Measurements from ENCODE around the gene PDZRN3. TPM values are rescaled to one million over a fixed set of nuclear protein-coding genes. Genes with fewer than 3 reads are reported as not detected.

PDZRN3 gene
- total RNA-seq, 1 donor from 2014 or later: 75.9 TPM

- Histone ChIP-seq H3K4me3 (no peak overlapping the region), H3K27me3 (no peaks in the 10 kb centered on the region), H3K36me3 (no peaks in the 10 kb centered on the region), H3K27ac (no peak overlapping the region), H3K9me3 (no peaks in the 10 kb centered on the region), H3K4me1 (peaks cover 9% of the 10 kb centered on the region)
- intact Hi-C loops (cut with DNase I): no loop called here
- TF ChIP-seq POLR2AphosphoS5 (IDR thresholded peaks at IDR 0.05; ENCODE audit: insufficient read depth in 1 of 2, low read depth in 1 of 2): no peak
- no peak for TF ChIP-seq CTCF (IDR thresholded peaks at IDR 0.05)
- TF ChIP-seq POLR2A (IDR thresholded peaks at IDR 0.05): no peak
- no peak for DNase-seq (ENCODE audit: extremely low spot score in 2 of 2)
Observed at GRCh38 chr3:73536952-73537351, 87.8 kb downstream of the PDZRN3 start.

DNA sequence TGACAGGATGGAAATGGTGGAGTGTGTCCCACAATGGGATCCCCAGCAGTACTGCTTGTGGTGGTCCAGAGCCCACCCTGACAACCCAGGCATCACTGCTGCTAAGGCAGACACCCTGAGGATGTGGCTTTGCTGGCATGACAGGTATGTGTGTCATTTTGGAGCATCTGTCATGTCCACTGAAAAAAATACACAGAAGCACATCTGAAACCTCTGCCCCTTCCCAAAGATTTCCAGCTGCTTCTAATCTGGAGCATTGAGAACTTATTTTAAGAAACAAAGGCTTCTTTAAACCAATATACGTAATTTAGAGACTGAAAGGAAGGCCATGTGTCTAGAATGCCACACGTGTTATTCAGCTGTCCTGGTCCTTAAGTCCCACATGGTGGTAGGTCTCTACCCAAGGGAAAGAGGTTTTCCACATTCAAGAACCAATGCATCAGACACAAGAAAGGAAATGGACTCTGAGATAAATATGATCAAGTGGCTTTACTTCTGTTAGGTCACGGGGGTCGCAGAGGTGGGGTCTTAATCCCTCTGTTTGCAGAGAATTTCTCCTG lies 88.3 kb downstream of the PDZRN3 start:
- Histone ChIP-seq H3K4me3 (no peak overlapping the region), H3K36me3 (no peaks in the 10 kb centered on the region), H3K4me1 (peaks cover 9% of the 10 kb centered on the region), H3K27me3 (no peaks in the 10 kb centered on the region), H3K9me3 (no peaks in the 10 kb centered on the region), H3K27ac (no peak overlapping the region)
- TF ChIP-seq POLR2A (IDR thresholded peaks at IDR 0.05): no peak
- no peak for TF ChIP-seq CTCF (IDR thresholded peaks at IDR 0.05)
- intact Hi-C loops (cut with DNase I): no loop called here
- no peak for DNase-seq (ENCODE audit: extremely low spot score in 2 of 2)

DNA sequence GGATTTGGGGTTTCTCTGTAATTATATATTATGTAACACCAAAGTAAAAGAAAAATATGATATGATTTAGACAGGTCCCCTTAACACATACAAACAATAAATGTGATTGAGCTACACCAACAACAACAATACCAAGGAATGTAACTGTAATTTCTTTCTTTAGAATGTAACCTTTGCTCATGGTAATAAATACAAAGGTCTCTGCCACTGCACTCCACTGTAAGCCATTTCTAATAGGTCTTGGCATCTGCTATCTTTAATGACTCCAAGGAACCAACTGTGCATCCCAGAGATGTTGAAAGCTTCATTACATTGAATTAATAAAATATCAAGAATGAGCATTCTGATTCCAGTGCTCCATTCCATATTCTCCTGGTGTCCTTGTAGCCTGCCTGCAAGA lies 88.8 kb downstream of the PDZRN3 start:
- peaks cover 9% of the 10 kb centered on the region for H3K4me1 ChIP-seq
- intact Hi-C loops (cut with DNase I): no loop called here

DNA sequence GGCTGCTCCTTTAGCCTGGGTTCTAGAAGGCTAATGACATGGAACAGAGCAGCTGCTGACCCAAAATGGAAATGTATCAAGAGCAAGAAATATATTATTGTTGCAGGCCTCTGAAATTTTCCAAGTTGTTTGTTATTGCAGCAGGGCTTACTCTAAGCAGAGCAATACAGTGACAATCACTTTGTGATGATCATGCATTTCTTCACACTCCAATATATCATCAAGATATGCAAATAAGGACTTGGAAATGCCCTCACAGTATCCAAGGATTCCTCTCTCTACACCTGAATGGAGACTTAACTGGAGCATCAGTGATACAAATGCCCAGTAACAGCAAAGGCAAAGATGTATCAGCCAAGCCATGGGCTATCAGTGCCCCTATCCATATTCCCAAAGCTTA lies 89.6 kb downstream of the PDZRN3 start:
- intact Hi-C loops (cut with DNase I): no loop called here
- Histone ChIP-seq H3K27ac (no peak overlapping the region), H3K4me3 (no peak overlapping the region), H3K4me1 (peaks cover 9% of the 10 kb centered on the region), H3K9me3 (no peaks in the 10 kb centered on the region), H3K27me3 (no peaks in the 10 kb centered on the region), H3K36me3 (no peaks in the 10 kb centered on the region)
- no peak for DNase-seq (ENCODE audit: extremely low spot score in 2 of 2)
- TF ChIP-seq POLR2A (IDR thresholded peaks at IDR 0.05) (no peak), POLR2AphosphoS5 (IDR thresholded peaks at IDR 0.05; ENCODE audit: insufficient read depth in 1 of 2, low read depth in 1 of 2) (no peak), CTCF (IDR thresholded peaks at IDR 0.05) (no peak)

More for the DNA sequence above, 88.8 kb downstream of the PDZRN3 start:
- Histone ChIP-seq H3K36me3 (no peaks in the 10 kb centered on the region), H3K27me3 (no peaks in the 10 kb centered on the region), H3K9me3 (no peaks in the 10 kb centered on the region), H3K4me3 (no peak overlapping the region), H3K27ac (no peak overlapping the region)
- no peak for TF ChIP-seq CTCF (IDR thresholded peaks at IDR 0.05)
- TF ChIP-seq POLR2AphosphoS5 (IDR thresholded peaks at IDR 0.05; ENCODE audit: insufficient read depth in 1 of 2, low read depth in 1 of 2): no peak
- TF ChIP-seq POLR2A (IDR thresholded peaks at IDR 0.05): no peak
- DNase-seq (ENCODE audit: extremely low spot score in 2 of 2): no peak

DNA sequence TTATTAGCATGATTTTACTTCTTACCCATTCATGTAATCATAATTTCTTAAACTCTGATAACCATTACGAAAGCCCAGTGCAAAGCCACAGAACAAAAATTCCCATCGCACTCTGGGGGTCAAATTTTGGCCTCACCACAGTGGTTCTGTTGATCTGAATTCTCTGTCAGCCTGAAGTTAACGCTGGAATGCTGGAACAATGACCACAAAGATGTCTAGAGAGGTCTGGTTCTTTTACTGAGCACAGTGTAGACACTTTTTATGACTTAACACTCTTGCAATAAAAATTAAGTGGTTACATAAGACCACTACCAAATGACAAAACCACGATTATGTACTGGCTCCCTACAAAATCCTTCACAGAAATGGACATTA lies 94.7 kb downstream of the PDZRN3 start:
- intact Hi-C loops (cut with DNase I): no loop called here
- TF ChIP-seq POLR2A (IDR thresholded peaks at IDR 0.05): no peak
- TF ChIP-seq CTCF (IDR thresholded peaks at IDR 0.05): no peak
- TF ChIP-seq POLR2AphosphoS5 (IDR thresholded peaks at IDR 0.05; ENCODE audit: insufficient read depth in 1 of 2, low read depth in 1 of 2): no peak
- no peak for DNase-seq (ENCODE audit: extremely low spot score in 2 of 2)
- Histone ChIP-seq H3K4me1 (peaks cover 32% of the 10 kb centered on the region), H3K27ac (peak overlapping the region; percentile 36), H3K27me3 (no peaks in the 10 kb centered on the region), H3K4me3 (no peak overlapping the region), H3K36me3 (no peaks in the 10 kb centered on the region), H3K9me3 (no peaks in the 10 kb centered on the region)
